Activated T-cell treated with anti-CD3 and anti-CD28 coated beads, Interleukin-2, amount 50 U/mL, for 1 hour (primary cell): ENCODE data around the gene CRMP1.

Experiments
- DNase-seq: peaks from one replicate; pipeline ENCODE4 v3.0.0-alpha.2; 2020

Gene CRMP1

DNA sequence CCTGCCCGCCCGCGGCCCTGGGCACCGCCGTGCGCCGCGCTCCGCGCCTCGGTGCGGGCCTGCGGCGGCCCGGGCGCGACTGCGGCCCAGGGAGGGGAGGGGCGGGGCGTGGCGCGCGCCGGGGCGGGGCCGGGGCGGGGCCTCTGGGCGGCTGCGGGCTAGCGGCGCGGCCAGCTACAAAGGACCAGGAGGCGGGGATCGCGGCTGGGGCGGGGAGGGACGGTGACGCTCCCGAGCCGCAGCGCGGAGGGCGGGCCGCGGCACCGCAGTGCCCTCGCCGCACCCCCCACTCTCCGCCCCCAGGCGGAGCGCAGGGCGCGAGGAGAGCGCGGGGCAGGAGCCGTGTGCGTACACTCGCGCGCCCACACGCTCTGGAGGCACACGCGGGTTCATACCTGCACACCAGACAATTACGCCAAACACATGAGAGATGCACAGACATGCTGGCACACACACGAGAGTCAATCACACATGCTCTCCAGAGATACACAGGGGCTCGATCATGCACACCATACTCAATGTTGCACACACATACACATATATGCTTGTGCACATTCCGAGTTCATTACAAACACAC lies at the start of gene CRMP1:
Gene CRMP1 (minus strand): TSS at position 83 of the 577 bp plus-strand sequence. CDS start 117 bp downstream, outside the sequence.
- DNase-seq = no peak

- DNase-seq = no peak
These were observed 48.7 kb upstream of the CRMP1 start for GRCh38 chr4:5941601-5942000.

DNA sequence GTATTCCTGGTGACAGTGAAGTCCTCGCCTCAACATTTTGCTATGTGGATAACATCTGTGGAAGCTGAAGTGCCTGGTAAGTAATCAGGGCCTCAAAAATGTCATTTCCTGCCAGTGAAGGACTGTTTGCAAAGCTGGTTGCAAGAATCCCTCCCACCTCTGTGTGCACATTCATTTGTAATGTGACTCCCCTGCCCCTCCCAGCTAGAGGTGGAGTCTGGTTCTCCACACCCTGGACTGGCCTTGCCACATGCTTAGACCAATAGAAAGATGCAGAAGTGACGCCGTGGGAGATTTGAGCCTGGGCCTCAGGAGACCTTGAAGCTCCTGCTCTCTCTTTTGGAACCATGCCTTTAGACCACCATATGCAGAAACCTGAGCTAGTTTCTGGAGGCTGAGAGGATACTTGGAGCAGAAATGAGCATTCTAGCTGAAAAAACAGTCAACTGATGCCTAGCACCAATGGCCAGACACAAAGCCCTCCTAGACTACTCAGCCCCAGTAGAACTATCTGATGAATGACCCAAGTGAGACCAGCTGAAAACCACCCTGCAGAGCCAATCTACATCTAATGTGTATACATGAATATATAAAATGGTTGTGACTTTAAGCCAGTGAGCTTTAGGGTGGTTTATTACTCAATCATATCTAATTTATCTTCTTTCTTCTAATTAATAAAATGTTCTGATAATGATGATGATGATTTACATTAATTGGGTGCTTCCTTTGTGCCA lies 47.8 kb upstream of the CRMP1 start:
- no peak for DNase-seq

DNA sequence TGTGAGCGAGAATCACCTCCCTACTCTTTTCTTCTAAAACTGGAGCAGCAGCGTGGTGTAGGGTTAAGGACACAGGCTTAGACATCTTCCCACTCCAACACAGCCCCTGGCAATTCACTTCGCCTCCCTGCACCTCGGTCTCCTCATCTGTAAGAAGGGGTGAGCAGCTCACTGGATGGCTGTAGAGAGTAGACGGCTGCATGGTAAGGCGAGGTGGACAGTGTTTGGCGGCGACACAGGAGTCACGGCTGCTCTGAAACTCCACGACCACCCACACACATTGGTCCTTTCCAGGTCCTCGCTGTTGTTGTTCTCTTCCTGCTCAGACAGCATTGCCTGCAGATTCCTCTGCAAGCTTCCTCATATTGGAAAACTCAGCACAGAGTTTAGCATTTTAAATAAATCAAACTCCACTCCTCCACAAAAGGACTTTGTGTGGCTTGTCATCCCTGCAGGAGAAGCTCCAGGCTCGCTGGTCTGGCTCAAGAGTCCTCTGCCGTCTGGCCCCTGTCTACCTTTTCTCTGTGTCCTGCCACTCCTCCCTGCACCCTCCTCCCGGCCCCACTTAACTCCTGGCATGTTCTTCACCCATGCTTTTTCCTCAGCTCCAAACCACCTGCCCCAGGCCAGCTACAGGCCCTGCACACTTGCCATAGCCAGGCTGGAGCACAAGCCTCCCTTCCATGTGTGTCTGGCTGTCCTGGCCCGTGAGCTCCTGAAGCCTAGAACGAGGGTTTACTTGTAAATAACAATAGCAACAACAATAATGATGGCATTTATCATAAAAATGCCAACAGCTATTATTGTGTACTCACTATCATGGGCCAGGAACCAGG lies 41.3 kb upstream of the CRMP1 start:
- DNase-seq = no peak

- DNase-seq = no peak
These were observed 40.2 kb upstream of the CRMP1 start for GRCh38 chr4:5933116-5933515.

DNA sequence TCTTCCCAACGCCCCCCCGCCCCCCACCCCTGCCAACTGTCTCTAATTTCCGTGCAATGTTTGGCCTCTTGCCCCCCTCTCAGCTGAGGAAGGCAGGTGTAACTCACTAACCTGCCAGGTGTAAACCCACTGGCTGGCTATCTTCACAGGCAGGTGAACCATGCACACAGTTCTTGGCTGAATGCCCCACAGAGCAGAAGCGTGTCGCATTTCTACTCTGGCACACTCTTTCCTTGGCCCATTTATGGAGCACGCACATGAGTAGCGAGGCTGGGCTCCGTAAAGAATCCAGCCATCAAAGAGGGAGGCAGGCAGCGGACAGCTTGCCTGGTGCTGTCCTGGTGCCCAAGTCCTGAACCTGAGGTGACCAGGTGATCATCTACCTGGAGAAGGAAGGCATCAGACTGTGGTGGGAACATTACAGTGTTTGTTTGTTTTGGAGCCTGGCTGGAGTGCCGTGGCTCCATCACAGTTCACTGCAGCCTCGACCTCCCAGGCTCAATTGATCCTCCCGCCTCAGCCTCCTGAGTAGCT lies 39.2 kb upstream of the CRMP1 start:
- no peak for DNase-seq

GRCh38 chr4:5931526-5931925 lies 38.6 kb upstream of the CRMP1 start:
- DNase-seq = no peak

GRCh38 chr4:5930876-5931275 lies 38.0 kb upstream of the CRMP1 start:
- no peak for DNase-seq

DNA sequence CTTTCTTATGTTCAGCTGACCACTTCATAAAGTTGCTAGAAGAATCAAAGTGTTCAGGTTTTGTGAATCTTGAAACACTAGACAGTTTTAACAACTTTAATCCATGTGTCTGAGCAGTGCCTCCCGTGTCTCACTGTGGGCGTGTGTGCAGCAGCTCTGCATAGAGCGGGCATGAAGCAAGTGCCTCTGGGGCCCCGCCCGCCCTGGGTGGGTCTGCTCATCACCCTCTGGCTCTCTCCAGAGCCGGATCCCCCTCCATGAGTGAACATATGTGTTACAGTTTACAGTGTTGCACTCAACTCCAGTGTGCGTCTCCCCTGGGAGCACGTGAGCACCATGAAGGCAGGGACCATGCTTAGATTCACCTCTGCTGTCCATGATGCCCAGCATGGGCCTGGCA lies 37.6 kb upstream of the CRMP1 start:
- DNase-seq = no peak

- DNase-seq = no peak
These were observed 36.0 kb upstream of the CRMP1 start for GRCh38 chr4:5928844-5929420.

GRCh38 chr4:5928274-5928673 lies 35.4 kb upstream of the CRMP1 start:
- no peak for DNase-seq

DNA sequence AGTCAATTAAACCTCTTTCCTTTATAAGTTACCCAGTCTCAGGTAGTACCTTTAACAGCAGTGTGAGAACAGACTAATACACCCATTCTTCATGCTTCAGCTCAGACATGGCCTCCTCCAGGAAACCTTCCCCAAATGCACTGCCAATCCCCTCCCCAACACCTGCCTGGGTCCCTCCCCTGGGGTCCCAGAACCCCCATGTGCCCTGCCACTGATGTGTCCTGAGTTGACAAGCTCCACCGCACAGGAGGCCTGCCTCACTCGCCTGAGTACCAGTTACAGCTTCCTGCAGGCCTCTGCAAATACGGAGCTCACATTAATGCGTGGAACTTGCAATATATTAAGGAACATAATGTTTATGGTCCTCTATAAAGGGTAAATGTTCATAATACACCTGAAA lies 34.9 kb upstream of the CRMP1 start:
- DNase-seq = no peak

DNA sequence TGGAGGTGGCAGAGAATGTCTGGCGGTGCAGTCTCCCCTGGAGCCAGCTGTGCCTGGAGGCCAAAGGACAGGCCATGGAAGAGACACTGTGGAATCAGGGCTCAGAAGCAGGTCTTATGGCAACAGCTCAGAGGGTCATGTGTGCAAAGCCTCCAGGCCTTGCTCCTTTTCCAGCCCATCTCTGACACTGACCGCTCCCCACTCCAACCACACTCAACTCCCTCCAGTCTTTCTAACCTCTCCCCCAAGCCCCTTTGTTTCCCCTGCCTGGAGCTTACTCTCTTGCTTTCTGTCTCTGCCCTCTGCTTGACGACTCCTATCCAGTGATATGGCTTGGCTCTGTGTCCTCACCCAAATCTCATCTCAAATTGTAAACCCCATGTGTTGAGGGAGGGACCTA lies 34.2 kb upstream of the CRMP1 start:
- no peak for DNase-seq

- DNase-seq = no peak
These were observed 33.7 kb upstream of the CRMP1 start for GRCh38 chr4:5926598-5926997.

DNA sequence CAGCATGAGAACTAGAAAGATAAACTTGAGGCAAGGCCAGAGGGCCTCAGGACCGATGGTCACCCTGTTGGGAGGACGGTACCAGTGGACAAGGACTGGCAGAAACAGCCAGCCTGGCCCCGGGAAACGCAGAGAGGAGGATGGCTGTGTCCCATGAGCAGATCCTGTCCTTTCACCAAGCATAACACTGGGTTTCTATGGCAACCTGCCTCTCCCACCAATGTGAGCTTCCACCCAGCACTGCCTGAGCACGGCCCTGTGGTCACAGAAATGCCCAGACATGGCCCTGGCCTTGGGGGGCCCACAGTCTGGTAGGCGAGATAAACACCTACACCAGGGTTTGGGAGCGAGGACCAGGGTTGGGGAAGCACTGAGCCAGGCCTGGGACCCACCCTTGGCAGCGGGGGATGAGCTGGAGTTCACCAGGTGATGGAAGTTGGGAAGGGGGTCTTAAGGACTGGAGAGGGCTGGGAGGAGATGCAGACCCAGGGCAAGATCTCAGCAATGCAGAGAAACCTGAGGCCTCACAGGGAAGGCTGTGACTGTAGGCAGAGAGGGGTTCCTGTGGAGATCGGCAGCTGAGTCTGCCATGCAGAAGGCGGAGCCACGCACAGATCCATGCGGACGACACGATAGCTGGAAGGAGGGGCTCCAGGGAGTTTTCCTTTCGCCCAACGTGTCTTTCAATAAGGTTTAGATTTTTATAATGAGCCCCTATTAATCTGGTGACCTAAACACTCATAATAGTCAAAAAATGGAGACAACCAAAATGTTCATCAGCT lies 32.7 kb upstream of the CRMP1 start:
- no peak for DNase-seq

GRCh38 chr4:5924461-5925125 lies 31.7 kb upstream of the CRMP1 start:
- DNase-seq = no peak

GRCh38 chr4:5923376-5923775 lies 30.5 kb upstream of the CRMP1 start:
- DNase-seq = no peak

DNA sequence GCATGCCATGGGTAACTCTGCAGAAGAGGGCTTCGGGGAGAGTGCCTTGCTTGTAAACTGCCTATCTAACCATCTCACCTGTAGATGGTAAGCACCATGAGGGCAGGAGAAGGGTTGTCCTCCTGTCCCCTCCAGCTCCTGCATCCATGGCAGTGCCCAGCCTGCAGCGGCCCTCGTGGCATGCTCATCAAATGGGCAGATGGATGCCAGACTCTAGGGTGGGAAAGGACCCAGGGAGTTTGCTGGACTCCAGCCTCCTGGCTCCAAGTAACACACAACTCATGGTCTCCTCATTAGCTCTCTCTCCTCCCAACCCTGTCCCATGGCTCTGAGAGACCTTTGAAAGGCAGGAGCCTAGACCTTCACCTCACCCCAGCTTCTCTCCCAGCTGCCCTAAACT lies 29.7 kb upstream of the CRMP1 start:
- no peak for DNase-seq

DNA sequence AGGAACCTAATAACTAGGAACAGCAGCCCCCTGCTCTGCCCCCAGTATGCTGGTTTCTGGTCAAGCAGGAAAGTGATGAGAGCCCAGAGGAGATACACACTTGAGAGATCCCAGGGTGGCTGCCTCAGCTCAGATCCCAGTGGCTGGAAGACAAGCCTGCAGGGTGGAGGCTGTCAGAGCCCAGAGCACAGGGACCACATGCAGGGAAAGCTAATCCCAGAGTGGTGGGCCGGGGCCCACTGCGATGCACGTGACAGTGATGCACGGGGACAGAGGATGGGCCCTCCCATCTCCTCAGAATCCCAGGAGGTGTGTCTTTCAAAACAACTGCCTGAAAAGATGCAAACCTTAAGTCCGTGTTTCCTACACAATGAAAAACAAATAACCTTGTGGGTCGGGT lies 29.1 kb upstream of the CRMP1 start:
- no peak for DNase-seq

DNA sequence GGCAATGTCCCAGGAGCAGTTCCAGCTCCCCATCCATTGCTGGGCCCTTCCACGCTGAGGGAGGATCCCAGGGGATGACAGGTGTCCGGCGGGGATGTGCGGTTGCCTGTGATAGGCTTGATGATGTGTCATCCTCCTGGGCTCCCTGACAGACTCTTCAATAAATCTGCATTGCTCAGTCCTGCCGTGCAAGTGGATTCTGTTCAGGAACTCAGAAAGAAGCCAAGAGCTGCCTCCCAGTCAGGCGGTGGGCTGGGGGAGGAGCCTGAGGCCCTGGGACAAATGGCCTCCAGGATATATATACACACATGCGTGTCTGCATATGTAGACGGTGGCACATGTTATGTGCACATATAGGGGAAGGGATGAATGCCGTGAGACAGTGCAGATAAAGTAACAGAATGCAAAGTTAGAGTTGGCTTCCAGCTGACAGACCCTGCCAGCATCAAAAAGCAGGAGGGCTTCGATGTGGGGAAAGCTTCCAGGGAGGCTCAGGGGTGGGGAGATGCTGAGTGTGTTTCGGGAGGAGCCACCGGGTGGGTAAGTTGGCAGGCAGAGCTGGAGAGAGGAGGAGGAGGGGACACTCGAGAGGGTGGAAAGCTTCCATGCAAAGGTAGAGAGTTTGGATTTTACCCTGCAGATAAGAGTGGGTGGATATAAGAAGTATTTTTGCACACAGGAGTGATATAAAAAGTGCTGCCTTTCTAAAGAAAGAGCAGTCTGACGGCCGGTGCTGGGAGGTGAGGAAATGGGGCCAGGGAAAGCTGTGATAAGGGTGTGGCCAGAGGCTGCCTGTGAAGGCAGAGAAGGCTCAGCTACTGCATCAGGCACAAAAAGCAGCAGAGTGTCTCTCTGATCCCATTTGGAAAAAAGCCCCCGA lies 28.5 kb upstream of the CRMP1 start:
- DNase-seq = no peak

- DNase-seq = no peak
These were observed 26.7 kb upstream of the CRMP1 start for GRCh38 chr4:5919571-5919970.
